ENCODE measurements around the gene CAPN13. TPM values are rescaled to one million over a fixed set of nuclear protein-coding genes. Genes with fewer than 3 reads are reported as not detected.

CAPN13 gene
- polyA plus RNA-seq, 4 donors, result 12.4 to 85.9 (median 59.5) TPM

DNA sequence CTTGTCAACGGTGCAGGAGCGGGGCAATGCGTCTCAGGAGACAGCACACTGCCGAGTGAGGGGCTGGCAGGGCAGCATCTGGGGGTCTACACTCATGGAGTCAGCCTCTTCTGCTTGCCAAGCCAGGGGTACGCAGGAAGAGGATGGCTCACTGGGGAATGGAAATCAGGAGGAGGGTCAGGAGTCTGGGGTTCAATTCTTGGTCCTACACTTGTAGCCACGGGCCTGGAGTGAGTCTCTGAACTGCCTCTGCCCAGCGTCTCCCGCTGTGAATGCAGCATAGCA lies 70.0 kb downstream of the CAPN13 start:
- Histone ChIP-seq H3K9me3 (ENCODE audit: control insufficient read depth in 2 of 2, insufficient read depth in 1 of 2, low read depth in 1 of 2, low read length in 1 of 2) (no peaks in the 10 kb centered on the region), H3K4me1 (ENCODE audit: control insufficient read depth in 3 of 3, insufficient read depth in 2 of 3, low read depth in 1 of 3, low read length in 2 of 3) (peaks cover 0 to 8% (median 0%) of the 10 kb centered on the region in 3 donors), H3K27ac (ENCODE audit: low read depth in 1 of 3, low read length in 2 of 3) (no peak overlapping the region), H3K4me3 (ENCODE audit: low read depth in 1 of 3, low read length in 3 of 3) (no peak overlapping the region), H3K27me3 (ENCODE audit: control insufficient read depth in 3 of 3, insufficient read depth in 3 of 3, low read length in 3 of 3) (no peaks in the 10 kb centered on the region), H3K36me3 (ENCODE audit: control insufficient read depth in 3 of 3, insufficient read depth in 2 of 3, low read depth in 1 of 3, low read length in 3 of 3) (peaks cover 0 to 5% (median 0%) of the 10 kb centered on the region in 3 donors)
- 80 to 91% (median 84%) methylated on average over 8 of the region's 8 CpGs for WGBS, 3 donors
- FAIRE-seq, result no peak
- no peak for DNase-seq

DNA sequence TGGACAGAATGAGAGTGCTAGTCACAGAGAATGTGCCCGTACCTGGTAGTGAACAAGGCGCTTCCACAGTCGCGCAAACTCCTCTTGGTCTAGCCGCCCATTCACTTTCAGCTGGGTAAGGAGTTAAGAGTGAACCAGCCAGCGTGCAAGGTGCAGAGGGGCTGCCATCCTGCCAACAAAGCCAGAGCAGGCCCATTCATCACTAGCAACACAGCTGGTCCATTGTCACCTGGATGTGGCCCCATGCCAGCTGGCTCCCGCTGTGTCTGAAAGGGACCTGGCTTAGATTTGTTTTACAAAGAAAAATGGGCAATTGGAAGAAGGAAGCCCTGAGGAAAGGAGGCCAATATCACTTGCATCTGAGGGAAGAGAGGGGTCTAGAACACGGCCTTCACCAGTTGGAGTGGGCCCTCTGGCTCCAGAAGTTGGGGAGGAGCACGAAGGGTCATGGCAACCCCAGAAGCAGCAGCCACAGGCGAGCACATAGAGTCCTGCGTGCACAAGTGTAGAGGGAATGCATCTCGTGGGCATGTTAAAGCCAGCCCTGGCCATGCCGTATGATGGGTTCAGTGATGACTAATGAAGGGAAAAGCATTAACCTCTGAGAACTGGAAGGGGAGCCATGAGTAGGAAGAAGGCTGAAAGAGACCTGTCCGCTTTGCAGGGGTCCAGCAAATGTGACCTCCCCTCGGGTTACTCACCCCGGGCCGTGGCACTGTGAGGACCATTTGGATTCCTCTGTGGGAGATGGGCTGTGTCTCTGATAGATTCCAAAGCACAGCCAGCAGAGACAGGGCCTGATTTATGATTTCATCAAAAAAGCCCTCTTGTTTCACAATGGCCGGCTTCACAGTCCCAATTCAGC lies 70.6 kb downstream of the CAPN13 start:
- WGBS, 3 donors, result 77 to 84% (median 78%) methylated on average over 18 of the region's 18 CpGs
- Histone ChIP-seq H3K36me3 (ENCODE audit: control insufficient read depth in 3 of 3, insufficient read depth in 2 of 3, low read depth in 1 of 3, low read length in 3 of 3) (peaks cover 0 to 3% (median 0%) of the 10 kb centered on the region in 3 donors), H3K9me3 (ENCODE audit: control insufficient read depth in 2 of 2, insufficient read depth in 1 of 2, low read depth in 1 of 2, low read length in 1 of 2) (no peaks in the 10 kb centered on the region), H3K27ac (ENCODE audit: low read depth in 1 of 3, low read length in 2 of 3) (no peak overlapping the region), H3K4me3 (ENCODE audit: low read depth in 1 of 3, low read length in 3 of 3) (no peak overlapping the region), H3K4me1 (ENCODE audit: control insufficient read depth in 3 of 3, insufficient read depth in 2 of 3, low read depth in 1 of 3, low read length in 2 of 3) (peaks cover 0 to 8% (median 0%) of the 10 kb centered on the region in 3 donors), H3K27me3 (ENCODE audit: control insufficient read depth in 3 of 3, insufficient read depth in 3 of 3, low read length in 3 of 3) (no peaks in the 10 kb centered on the region)
- DNase-seq (no peak), FAIRE-seq (no peak)

DNA sequence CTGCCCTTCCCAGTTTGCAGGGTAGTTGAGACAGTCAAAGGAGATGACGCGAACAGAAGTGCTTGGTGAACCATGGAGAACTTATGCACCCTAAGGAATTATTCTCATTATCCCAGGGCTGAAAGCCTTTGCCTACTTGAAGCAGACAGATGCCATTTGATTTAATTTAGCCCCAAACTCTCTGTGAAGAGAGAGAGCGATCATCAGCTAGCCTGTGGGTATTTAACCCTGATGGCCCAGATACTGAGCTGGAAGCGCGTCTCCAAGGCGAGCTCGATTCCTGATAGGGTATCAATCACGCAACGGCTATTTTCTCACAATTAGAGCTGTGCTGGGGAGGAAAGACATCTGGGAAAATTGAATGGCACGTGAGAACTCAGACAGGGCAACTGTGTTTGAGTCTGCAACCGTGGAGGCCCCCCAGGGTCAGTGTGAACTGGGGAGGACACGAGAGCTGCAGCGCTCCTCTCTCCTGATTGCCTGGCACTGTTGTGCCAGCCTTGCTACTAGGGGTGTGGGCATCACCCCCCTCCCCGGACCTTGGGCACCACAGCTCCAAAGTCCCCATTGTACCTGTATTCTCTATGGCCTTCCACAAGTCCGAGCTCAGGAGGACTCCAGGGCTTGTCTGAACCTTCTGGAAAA lies 73.2 kb downstream of the CAPN13 start:
- H3K27ac ChIP-seq (ENCODE audit: low read depth in 1 of 3, low read length in 2 of 3), result no peak overlapping the region
- WGBS, 3 donors, result 78 to 88% (median 85%) methylated on average over 15 of the region's 15 CpGs
- no peak for FAIRE-seq

DNA sequence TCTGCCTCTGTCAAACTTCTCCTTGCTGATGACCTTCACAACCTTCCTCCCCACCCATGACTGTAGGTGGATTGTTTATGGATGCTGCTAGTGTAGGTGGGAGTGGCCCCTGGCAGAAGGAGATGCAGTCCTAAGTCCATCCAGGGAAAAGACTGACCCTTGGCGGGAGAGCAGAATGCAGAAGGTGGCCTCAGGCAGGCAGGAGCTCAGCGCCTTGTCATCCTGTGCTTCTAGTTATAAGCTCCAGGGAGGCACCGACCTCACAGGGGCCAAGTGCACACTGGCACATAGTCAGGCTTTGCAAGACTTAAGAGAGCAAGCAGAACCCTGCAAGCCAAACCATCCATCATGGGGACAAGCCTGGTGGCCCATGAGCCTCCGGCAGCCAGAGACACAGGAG lies 74.4 kb downstream of the CAPN13 start:
- Histone ChIP-seq H3K4me3 (ENCODE audit: low read depth in 1 of 3, low read length in 3 of 3) (no peak overlapping the region), H3K27ac (ENCODE audit: low read depth in 1 of 3, low read length in 2 of 3) (no peak overlapping the region), H3K4me1 (ENCODE audit: control insufficient read depth in 3 of 3, insufficient read depth in 2 of 3, low read depth in 1 of 3, low read length in 2 of 3) (peaks cover 0 to 8% (median 0%) of the 10 kb centered on the region in 3 donors), H3K36me3 (ENCODE audit: control insufficient read depth in 3 of 3, insufficient read depth in 2 of 3, low read depth in 1 of 3, low read length in 3 of 3) (peaks cover 0 to 3% (median 0%) of the 10 kb centered on the region in 3 donors), H3K9me3 (ENCODE audit: control insufficient read depth in 2 of 2, insufficient read depth in 1 of 2, low read depth in 1 of 2, low read length in 1 of 2) (no peaks in the 10 kb centered on the region), H3K27me3 (ENCODE audit: control insufficient read depth in 3 of 3, insufficient read depth in 3 of 3, low read length in 3 of 3) (no peaks in the 10 kb centered on the region)
- WGBS, 3 donors, result 46 to 73% (median 49%) methylated on average over 4 of the region's 4 CpGs
- FAIRE-seq (no peak), DNase-seq (peak; percentile 40 to 52)

More for the DNA sequence above, 73.2 kb downstream of the CAPN13 start:
- DNase-seq, result no peak
- H3K4me3 ChIP-seq (ENCODE audit: low read depth in 1 of 3, low read length in 3 of 3), result no peak overlapping the region
- peaks cover 0 to 8% (median 0%) of the 10 kb centered on the region in 3 donors for H3K4me1 ChIP-seq (ENCODE audit: control insufficient read depth in 3 of 3, insufficient read depth in 2 of 3, low read depth in 1 of 3, low read length in 2 of 3)
- H3K36me3 ChIP-seq (ENCODE audit: control insufficient read depth in 3 of 3, insufficient read depth in 2 of 3, low read depth in 1 of 3, low read length in 3 of 3), result no peaks in the 10 kb centered on the region
- no peaks in the 10 kb centered on the region for H3K27me3 ChIP-seq (ENCODE audit: control insufficient read depth in 3 of 3, insufficient read depth in 3 of 3, low read length in 3 of 3)
- H3K9me3 ChIP-seq (ENCODE audit: control insufficient read depth in 2 of 2, insufficient read depth in 1 of 2, low read depth in 1 of 2, low read length in 1 of 2), result no peaks in the 10 kb centered on the region

DNA sequence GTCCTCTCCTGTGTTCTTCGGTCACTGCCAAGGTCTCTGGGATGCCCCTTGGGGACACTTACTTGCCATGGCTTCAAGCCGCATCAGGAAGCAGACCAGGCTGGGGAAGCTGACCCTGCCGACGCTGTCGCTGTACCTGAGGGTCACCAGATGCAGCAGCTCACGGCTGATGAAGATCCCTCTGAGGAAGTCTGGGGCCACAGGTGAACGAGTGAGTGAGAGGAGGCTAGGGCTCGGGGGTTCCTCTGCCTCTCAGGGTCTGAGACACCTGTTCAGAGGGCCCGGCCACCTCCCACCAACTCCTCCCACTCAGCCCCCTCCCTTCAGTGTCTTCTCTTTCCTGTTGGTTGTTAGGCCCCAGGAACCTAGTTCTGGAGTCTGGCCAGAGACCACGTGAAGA lies 74.9 kb downstream of the CAPN13 start:
- Histone ChIP-seq H3K27ac (ENCODE audit: low read depth in 1 of 3, low read length in 2 of 3) (no peak overlapping the region), H3K36me3 (ENCODE audit: control insufficient read depth in 3 of 3, insufficient read depth in 2 of 3, low read depth in 1 of 3, low read length in 3 of 3) (peaks cover 0 to 3% (median 0%) of the 10 kb centered on the region in 3 donors), H3K4me3 (ENCODE audit: low read depth in 1 of 3, low read length in 3 of 3) (no peak overlapping the region), H3K4me1 (ENCODE audit: control insufficient read depth in 3 of 3, insufficient read depth in 2 of 3, low read depth in 1 of 3, low read length in 2 of 3) (peaks cover 0 to 8% (median 0%) of the 10 kb centered on the region in 3 donors), H3K27me3 (ENCODE audit: control insufficient read depth in 3 of 3, insufficient read depth in 3 of 3, low read length in 3 of 3) (no peaks in the 10 kb centered on the region), H3K9me3 (ENCODE audit: control insufficient read depth in 2 of 2, insufficient read depth in 1 of 2, low read depth in 1 of 2, low read length in 1 of 2) (no peaks in the 10 kb centered on the region)
- no peak for DNase-seq
- WGBS, 3 donors, result 86 to 91% (median 90%) methylated on average over 10 of the region's 10 CpGs
- FAIRE-seq, result no peak

DNA sequence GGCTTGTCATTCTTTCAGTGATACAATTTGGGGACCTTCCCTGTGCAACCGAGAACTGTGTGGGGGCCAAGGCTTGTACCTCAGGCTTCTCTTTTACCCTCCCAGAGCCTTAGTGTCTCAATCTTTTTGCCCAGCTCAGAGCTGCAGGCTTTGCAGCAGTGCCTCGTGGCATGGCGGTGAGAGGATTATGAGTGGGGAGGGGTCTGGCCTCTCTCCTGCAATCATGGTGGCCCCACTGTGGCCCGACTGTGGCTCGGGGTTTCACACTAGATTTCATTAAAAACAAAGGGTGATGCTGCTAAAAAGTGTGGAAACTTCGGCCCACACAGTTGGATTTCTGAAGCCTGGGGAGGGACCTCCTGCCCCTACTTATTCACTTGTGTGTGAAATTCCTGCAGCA lies 75.5 kb downstream of the CAPN13 start:
- WGBS, 3 donors, result 70 to 77% (median 76%) methylated on average over 6 of the region's 6 CpGs
- DNase-seq (no peak), FAIRE-seq (no peak)

DNA sequence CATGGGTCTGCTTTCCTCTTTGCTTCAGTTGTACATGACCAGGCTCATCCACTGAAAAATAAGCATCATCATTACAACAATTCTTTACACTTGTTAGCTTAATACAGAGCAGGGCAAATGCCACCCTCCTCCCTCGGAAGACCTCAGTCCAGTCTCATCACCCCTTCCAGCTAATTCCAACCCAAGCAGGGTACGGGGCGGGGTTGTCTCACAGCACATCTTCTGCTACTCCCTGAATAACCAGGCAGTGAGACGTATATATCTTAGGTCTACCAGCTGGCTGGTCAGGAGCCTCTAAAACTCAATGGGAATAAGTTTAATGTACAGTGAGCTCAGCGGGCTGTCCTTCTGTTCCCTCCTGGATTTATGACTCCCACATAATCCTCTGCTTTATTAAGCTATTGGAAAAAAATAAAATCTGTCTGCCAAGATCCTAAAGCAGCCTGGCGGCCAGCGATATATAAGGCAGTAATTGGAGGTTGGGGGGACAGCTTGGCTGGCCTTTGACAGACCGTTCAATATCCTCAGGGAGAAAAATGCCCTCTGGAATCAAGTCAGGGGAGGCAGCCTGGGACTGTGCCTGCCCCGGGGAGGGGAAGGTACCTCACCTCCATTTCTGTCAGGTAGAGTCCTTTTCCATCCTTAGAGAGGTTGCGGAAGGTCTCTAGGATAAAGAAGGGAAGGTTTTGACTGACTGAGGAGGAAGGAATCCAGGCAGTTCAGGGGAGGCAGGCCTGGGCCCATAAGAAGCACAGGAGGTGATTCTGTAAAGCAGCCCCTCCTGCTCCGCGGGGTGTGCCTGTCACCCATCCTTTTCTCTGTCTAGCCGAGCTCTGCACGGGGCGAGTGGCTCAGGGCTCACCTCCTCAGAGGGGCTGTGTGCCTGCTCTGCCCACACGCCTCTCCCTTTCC lies 76.3 kb downstream of the CAPN13 start:
- Histone ChIP-seq H3K27me3 (ENCODE audit: control insufficient read depth in 3 of 3, insufficient read depth in 3 of 3, low read length in 3 of 3) (no peaks in the 10 kb centered on the region), H3K4me1 (ENCODE audit: control insufficient read depth in 3 of 3, insufficient read depth in 2 of 3, low read depth in 1 of 3, low read length in 2 of 3) (peaks cover 0 to 8% (median 0%) of the 10 kb centered on the region in 3 donors), H3K9me3 (ENCODE audit: control insufficient read depth in 2 of 2, insufficient read depth in 1 of 2, low read depth in 1 of 2, low read length in 1 of 2) (no peaks in the 10 kb centered on the region), H3K27ac (ENCODE audit: low read depth in 1 of 3, low read length in 2 of 3) (no peak overlapping the region), H3K4me3 (ENCODE audit: low read depth in 1 of 3, low read length in 3 of 3) (no peak overlapping the region), H3K36me3 (ENCODE audit: control insufficient read depth in 3 of 3, insufficient read depth in 2 of 3, low read depth in 1 of 3, low read length in 3 of 3) (peaks cover 0 to 3% (median 0%) of the 10 kb centered on the region in 3 donors)
- 89 to 92% (median 91%) methylated on average over 16 of the region's 16 CpGs for WGBS, 3 donors
- no peak for FAIRE-seq
- DNase-seq, result no peak

More for the DNA sequence above, 75.5 kb downstream of the CAPN13 start:
- Histone ChIP-seq H3K36me3 (ENCODE audit: control insufficient read depth in 3 of 3, insufficient read depth in 2 of 3, low read depth in 1 of 3, low read length in 3 of 3) (peaks cover 0 to 3% (median 0%) of the 10 kb centered on the region in 3 donors), H3K4me1 (ENCODE audit: control insufficient read depth in 3 of 3, insufficient read depth in 2 of 3, low read depth in 1 of 3, low read length in 2 of 3) (peaks cover 0 to 8% (median 0%) of the 10 kb centered on the region in 3 donors), H3K27me3 (ENCODE audit: control insufficient read depth in 3 of 3, insufficient read depth in 3 of 3, low read length in 3 of 3) (no peaks in the 10 kb centered on the region), H3K9me3 (ENCODE audit: control insufficient read depth in 2 of 2, insufficient read depth in 1 of 2, low read depth in 1 of 2, low read length in 1 of 2) (no peaks in the 10 kb centered on the region), H3K27ac (ENCODE audit: low read depth in 1 of 3, low read length in 2 of 3) (no peak overlapping the region), H3K4me3 (ENCODE audit: low read depth in 1 of 3, low read length in 3 of 3) (no peak overlapping the region)

DNA sequence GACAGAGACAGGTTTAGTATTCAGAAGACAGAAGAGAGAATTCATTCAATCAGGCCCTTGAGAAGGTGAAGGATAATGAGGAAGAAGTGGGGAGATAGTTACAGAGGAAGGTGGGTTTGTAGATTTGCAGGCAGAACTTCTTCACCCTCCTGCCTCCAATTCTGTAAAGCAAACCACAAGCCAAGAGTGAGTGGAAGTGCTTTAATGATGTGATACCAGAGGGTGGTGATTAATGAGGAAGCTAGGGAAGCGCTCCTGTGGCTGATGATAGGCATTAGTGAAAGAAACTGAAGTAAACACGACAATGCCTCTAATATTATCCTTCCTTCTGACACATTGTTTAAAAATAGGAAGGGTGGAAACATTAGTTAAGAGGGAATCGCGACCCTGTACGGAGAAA lies 78.2 kb downstream of the CAPN13 start:
- H3K27me3 ChIP-seq (ENCODE audit: control insufficient read depth in 3 of 3, insufficient read depth in 3 of 3, low read length in 3 of 3), result peaks cover 0 to 4% (median 0%) of the 10 kb centered on the region in 3 donors
- FAIRE-seq, result no peak
- H3K27ac ChIP-seq (ENCODE audit: low read depth in 1 of 3, low read length in 2 of 3), result no peak overlapping the region
- H3K4me1 ChIP-seq (ENCODE audit: control insufficient read depth in 3 of 3, insufficient read depth in 2 of 3, low read depth in 1 of 3, low read length in 2 of 3), result peaks cover 0 to 8% (median 0%) of the 10 kb centered on the region in 3 donors
- no peak for DNase-seq
- H3K4me3 ChIP-seq (ENCODE audit: low read depth in 1 of 3, low read length in 3 of 3), result no peak overlapping the region
- H3K9me3 ChIP-seq (ENCODE audit: control insufficient read depth in 2 of 2, insufficient read depth in 1 of 2, low read depth in 1 of 2, low read length in 1 of 2), result no peaks in the 10 kb centered on the region
- WGBS, 3 donors, result 63 to 92% (median 81%) methylated on average over 5 of the region's 5 CpGs
- peaks cover 0 to 7% (median 0%) of the 10 kb centered on the region in 3 donors for H3K36me3 ChIP-seq (ENCODE audit: control insufficient read depth in 3 of 3, insufficient read depth in 2 of 3, low read depth in 1 of 3, low read length in 3 of 3)

Measured in small intestine (tissue), 7 donors.